Activated T-cell treated with anti-CD3 and anti-CD28 coated beads for 1 hour (primary cell): ENCODE measurements around the gene ABCC4.
"Not testable (repeated sequence)": the region's sequence is repeated elsewhere in the genome, so short reads cannot be mapped to it uniquely, and the experiment has no call there.

Experiments
- DNase-seq: peaks from one replicate; pipeline ENCODE4 v3.0.0-alpha.2; 2020; ENCODE audit warnings: low read depth

The ABCC4 gene

GRCh38 chr13:95198606-95199005 is 102.6 kb downstream of the ABCC4 start:
- not testable (repeated sequence) for DNase-seq

DNA sequence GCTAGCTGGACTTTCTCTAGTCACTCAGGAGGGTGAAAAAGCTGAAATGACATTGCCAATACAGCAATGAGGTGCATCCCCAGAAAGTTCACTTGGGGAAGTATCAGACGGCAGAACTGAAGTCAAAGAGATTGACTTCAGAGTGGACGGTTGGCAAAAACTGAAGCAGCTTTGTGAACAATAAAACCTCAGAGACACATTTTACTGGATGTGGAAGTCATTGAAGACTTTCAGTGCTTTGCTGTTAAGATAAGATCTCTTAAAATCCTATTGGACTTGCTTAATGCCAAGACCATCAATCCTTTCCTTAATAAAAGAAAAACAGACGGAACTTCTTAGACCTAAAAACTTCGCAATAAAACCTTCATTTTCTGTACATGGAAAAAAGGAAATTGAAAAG is 103.7 kb downstream of the ABCC4 start:
- no peak for DNase-seq

DNA sequence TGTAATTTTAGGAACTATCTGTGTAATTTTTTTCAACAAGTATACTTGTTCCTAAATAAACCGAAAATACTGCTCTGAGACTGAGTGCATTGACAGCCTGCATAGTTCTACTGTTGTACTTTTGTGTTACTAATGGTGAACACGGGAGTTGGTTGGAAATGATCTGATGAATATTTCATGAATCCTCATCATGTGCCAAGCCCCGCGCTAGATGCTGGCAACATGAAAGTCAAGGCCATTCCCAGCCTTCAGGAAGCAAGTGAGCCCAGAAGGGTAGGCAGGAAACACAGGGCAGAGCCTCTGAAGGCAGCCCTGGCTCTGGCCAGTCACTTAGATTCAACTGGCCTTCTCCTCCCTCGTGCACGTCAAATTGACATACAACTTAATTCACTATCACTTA is 106.1 kb downstream of the ABCC4 start:
- no peak for DNase-seq

- DNase-seq, result no peak
These were observed 107.6 kb downstream of the ABCC4 start for GRCh38 chr13:95193509-95194230.

DNA sequence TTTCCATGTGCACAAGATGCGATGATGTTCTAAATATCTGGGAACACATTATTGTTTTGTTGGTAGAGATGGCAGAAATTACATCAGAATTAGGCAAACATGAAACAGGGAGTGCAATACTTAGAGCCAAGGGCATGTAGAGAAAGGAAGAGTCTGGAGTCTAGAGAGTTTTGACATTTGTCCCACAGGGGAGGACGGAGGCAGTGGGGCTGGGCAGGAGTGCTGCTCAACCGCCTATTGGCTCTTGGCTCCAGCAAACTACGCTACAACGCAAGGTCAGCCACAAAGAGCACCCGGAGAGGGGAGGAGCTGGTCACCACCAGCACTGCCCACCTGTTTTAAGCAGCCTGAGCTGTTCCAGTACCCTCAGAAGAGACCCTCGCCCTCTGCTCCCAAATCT is 108.3 kb downstream of the ABCC4 start:
- no peak for DNase-seq

DNA sequence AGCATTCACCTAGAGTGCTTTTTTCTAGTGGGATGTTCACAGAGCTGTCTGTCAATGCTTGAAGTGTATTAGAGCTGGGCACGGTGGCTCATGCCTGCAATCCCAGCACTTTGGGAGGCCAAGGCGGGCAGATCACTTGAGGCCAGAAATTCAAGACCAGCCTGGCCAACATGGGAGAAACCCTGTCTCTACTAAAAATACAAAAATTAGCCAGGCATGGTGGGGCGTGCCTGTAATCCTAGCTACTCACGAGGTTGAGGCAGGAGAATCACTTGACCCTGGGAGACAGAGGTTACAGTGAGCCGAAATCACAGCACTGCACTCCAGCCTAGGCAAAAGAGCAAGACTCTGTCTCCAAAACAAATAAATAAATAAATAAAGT is 108.7 kb downstream of the ABCC4 start:
- not testable (repeated sequence) for DNase-seq

DNA sequence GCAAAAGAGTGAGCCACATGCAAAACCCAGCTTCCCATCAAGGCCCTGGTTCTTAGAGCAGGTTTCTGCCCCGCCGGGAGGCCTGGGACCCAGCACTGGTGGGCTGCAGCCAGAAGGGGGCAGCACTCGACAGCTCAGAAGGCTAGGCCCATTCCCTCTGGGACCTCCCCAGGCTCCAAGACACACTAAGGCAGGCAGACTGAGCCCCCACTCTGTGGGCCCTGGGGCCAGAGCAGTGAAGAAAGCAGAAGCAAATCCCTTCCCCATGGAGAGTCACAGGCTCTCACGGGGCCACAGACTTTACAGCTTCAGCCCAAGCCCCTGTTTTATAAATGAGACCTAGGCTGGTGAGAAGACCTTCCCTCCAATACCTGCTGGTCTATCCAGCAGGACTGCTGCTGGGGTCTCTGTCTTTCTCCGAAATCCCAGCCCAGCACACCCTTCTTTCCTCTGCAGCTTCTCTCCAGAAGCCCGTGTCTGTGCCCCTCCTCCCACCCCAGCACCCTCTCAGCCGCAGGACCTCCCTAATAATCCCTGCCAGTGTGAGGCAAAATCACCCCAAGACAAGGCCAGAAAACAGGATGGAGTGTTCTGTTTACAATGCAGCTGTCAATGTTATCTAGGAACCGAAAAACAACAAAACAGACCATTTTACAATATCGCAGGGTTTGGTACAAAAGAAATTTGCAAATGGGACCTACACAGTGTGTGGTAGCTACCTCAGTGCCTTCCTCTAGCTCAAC is 109.3 kb downstream of the ABCC4 start:
- peak; percentile 48 for DNase-seq

- no peak for DNase-seq
These were observed 113.1 kb downstream of the ABCC4 start for GRCh38 chr13:95188128-95188527.

- DNase-seq, result peak; percentile 23
These were observed 115.4 kb downstream of the ABCC4 start for GRCh38 chr13:95185851-95186250.

DNA sequence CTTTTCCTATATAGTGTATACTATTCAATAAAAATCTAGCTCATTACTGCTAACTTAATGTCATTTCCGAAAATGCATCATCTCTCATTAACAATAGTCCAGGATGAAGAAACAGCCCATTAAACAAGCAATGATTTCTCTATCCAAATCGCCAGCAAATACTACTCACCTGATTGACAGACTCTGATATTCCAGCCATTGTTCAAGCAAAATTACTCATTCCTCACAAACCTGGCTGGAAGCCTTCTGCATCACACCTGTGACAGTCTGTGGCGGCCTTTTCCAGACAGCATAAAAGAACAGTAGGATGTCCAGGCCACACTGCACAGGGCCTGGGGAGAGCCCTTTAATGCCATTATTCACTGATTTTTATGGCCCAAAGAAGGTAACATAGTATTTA is 115.9 kb downstream of the ABCC4 start:
- DNase-seq, result no peak

- no peak for DNase-seq
These were observed 116.9 kb downstream of the ABCC4 start for GRCh38 chr13:95184317-95184716.

- no peak for DNase-seq
These were observed 118.5 kb downstream of the ABCC4 start for GRCh38 chr13:95182570-95183265.

GRCh38 chr13:95181586-95181985 is 119.7 kb downstream of the ABCC4 start:
- DNase-seq, result no peak

DNA sequence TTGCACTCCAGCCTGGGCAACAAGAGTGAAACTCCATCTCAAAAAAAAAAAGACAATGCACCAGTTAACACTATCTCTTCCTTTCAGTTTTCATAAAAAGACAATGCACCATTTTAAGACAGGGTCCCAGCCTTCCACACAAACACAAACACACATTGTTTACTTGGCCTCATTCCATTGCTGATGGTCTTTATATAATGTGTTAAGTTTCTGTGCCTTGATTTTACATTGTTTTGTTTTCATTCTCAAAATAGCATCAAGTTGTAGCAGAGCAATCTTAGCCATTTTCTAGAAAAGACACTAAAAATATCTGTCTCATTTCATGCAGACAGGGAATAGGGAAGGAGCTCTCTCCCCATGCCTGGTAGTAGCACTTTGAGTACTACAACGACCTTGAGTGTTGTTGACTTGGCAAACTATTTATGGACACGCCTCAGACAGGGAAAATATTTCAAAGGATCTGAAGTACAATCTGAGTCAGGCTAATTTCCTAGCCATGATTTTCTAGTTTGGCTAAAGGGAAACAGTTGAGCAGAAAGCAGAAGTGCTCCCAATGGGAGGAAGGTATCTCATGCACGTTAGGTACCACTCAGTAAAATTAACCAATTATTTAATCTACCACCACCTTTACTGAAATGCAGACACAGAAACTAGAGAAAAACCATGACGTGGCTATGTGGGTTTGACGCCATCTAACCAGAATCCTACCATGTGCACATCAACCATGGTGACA is 120.6 kb downstream of the ABCC4 start:
- DNase-seq, result no peak

GRCh38 chr13:95176611-95177259 is 124.5 kb downstream of the ABCC4 start:
- peak; percentile 4 for DNase-seq

DNA sequence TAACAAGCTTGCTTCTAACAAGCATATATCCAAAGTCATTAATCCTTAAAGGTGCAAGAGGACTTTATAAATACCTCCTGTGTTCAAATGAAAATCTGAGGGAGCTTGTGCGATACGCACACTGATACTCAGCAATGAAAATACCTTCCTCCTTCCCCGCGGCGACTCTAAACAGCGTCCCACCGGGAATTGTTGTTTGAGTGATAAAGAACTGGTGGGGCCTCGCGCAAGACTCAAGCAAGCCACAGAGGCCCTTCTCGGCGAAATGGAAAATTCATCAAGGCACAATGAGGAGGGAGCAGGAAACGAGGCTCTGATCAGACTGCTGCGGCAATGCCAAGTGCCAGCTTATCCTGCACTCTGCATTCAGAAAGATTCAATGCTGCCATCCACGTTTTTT is 126.7 kb downstream of the ABCC4 start:
- DNase-seq, result no peak

GRCh38 chr13:95168191-95168590 is 133.1 kb downstream of the ABCC4 start:
- no peak for DNase-seq

GRCh38 chr13:95167003-95167402 is 134.2 kb downstream of the ABCC4 start:
- DNase-seq, result not testable (repeated sequence)

- no peak for DNase-seq
These were observed 136.4 kb downstream of the ABCC4 start for GRCh38 chr13:95164830-95165229.

GRCh38 chr13:95160112-95160906 is 140.9 kb downstream of the ABCC4 start:
- DNase-seq, result no peak

- DNase-seq, result no peak
These were observed 141.8 kb downstream of the ABCC4 start for GRCh38 chr13:95159458-95159857.
